SW 1271 (cell line): Measurements from ENCODE around the gene LAMA5.

ENCODE experiments used
- DNase-seq, 2 experiments: peaks; one replicate each; lab custom pipeline; 2025; lab: John Stamatoyannopoulos, UW

The LAMA5 gene

GRCh38 chr20:62372042-62372993, 5.2 kb upstream of the LAMA5 start:
- no peak for DNase-seq

GRCh38 chr20:62371588-62372041, 4.5 kb upstream of the LAMA5 start:
- DNase-seq = no peak

GRCh38 chr20:62370807-62371587, 3.9 kb upstream of the LAMA5 start:
- no peak for DNase-seq

- peak in 1 of 2 experiments; percentile 74 for DNase-seq
Measured at GRCh38 chr20:62370115-62370806, 3.1 kb upstream of the LAMA5 start.

- no peak for DNase-seq
Measured at GRCh38 chr20:62369815-62370114, 2.7 kb upstream of the LAMA5 start.

- peak in 1 of 2 experiments; percentile 61 for DNase-seq
Measured at GRCh38 chr20:62368976-62369814, 2.1 kb upstream of the LAMA5 start.

- peak in 1 of 2 experiments; percentile 53 for DNase-seq
Measured at GRCh38 chr20:62368392-62368975, 1.4 kb upstream of the LAMA5 start.

GRCh38 chr20:62367633-62368391, 700 bp upstream of the LAMA5 start:
- no peak for DNase-seq

- peak in 1 of 2 experiments; percentile 28 for DNase-seq
Measured at GRCh38 chr20:62366370-62367135, 559 bp downstream of the LAMA5 start.

GRCh38 chr20:62365814-62366369, 1.2 kb downstream of the LAMA5 start:
- peak; percentile 43 to 77 for DNase-seq

- DNase-seq = no peak
Measured at GRCh38 chr20:62364911-62365736, 2.0 kb downstream of the LAMA5 start.

- no peak for DNase-seq
Measured at GRCh38 chr20:62363920-62364851, 2.9 kb downstream of the LAMA5 start.

GRCh38 chr20:62362991-62363919, 3.9 kb downstream of the LAMA5 start:
- DNase-seq = no peak

- no peak for DNase-seq
Measured at GRCh38 chr20:62362590-62362940, 4.5 kb downstream of the LAMA5 start.

GRCh38 chr20:62361799-62362589, 5.1 kb downstream of the LAMA5 start:
- DNase-seq = peak in 1 of 2 experiments; percentile 46
